ENCODE measurements around the gene ANO3. TPM values are rescaled to one million over a fixed set of nuclear protein-coding genes. Genes with fewer than 3 reads are reported as not detected.

The ANO3 gene
- total and polyA plus RNA-seq, 12 donors: 0.10 to 3.9 (median 0.65) TPM

- DNase-seq: no peak
- H3K4me3 ChIP-seq: no peak overlapping the region
- no peaks in the 10 kb centered on the region for H3K9me3 ChIP-seq (replicated peaks in 1 of 3)
- H3K36me3 ChIP-seq (replicated peaks in 1 of 2): no peaks in the 10 kb centered on the region
- H3K4me1 ChIP-seq (replicated peaks in 1 of 2): no peaks in the 10 kb centered on the region
- TF ChIP-seq CTCF (IDR thresholded peaks at IDR 0.05) (no peak), POLR2A (IDR thresholded peaks at IDR 0.05) (no peak)
- intact Hi-C loops (cut with DNase I): no loop called here
- H3K27ac ChIP-seq: no peak overlapping the region
- no peaks in the 10 kb centered on the region for H3K27me3 ChIP-seq
Observed at GRCh38 chr11:26677566-26677965, 345.6 kb downstream of the ANO3 start.

GRCh38 chr11:26687351-26687750 lies 355.4 kb downstream of the ANO3 start:
- DNase-seq: no peak
- Histone ChIP-seq H3K4me1 (replicated peaks in 1 of 2) (no peaks in the 10 kb centered on the region), H3K27me3 (no peaks in the 10 kb centered on the region), H3K27ac (no peak overlapping the region), H3K9me3 (replicated peaks in 1 of 3) (no peaks in the 10 kb centered on the region), H3K4me3 (no peak overlapping the region), H3K36me3 (replicated peaks in 1 of 2) (no peaks in the 10 kb centered on the region)
- TF ChIP-seq POLR2A (IDR thresholded peaks at IDR 0.05) (no peak), CTCF (IDR thresholded peaks at IDR 0.05) (no peak)
- WGBS, 4 donors: 63 to 83% (median 82%) methylated on average over 1 of the region's 1 CpG
- intact Hi-C loops (cut with DNase I): no loop called here

- no peak overlapping the region for H3K4me3 ChIP-seq
- WGBS, 4 donors: 67 to 84% (median 69%) methylated on average over 4 of the region's 4 CpGs
- H3K27me3 ChIP-seq: no peaks in the 10 kb centered on the region
- H3K36me3 ChIP-seq (replicated peaks in 1 of 2): no peaks in the 10 kb centered on the region
- H3K27ac ChIP-seq: no peak overlapping the region
- no peak for DNase-seq
- H3K4me1 ChIP-seq (replicated peaks in 1 of 2): no peaks in the 10 kb centered on the region
- TF ChIP-seq CTCF (IDR thresholded peaks at IDR 0.05): no peak
- TF ChIP-seq POLR2A (IDR thresholded peaks at IDR 0.05): no peak
- no peaks in the 10 kb centered on the region for H3K9me3 ChIP-seq (replicated peaks in 1 of 3)
- intact Hi-C loops (cut with DNase I): no loop called here
Observed at GRCh38 chr11:26688701-26689100, 356.8 kb downstream of the ANO3 start.

GRCh38 chr11:26696330-26696729 lies 364.4 kb downstream of the ANO3 start:
- Histone ChIP-seq H3K4me3 (no peak overlapping the region), H3K27ac (no peak overlapping the region), H3K4me1 (replicated peaks in 1 of 2) (no peaks in the 10 kb centered on the region), H3K27me3 (no peaks in the 10 kb centered on the region), H3K9me3 (replicated peaks in 1 of 3) (no peaks in the 10 kb centered on the region), H3K36me3 (replicated peaks in 1 of 2) (no peaks in the 10 kb centered on the region)
- 75 to 83% (median 76%) methylated on average over 3 of the region's 3 CpGs for WGBS, 4 donors
- intact Hi-C loops (cut with DNase I): no loop called here
- no peak for TF ChIP-seq POLR2A (IDR thresholded peaks at IDR 0.05)
- DNase-seq: no peak

GRCh38 chr11:26698224-26698623 lies 366.3 kb downstream of the ANO3 start:
- no peak for TF ChIP-seq POLR2A (IDR thresholded peaks at IDR 0.05)
- TF ChIP-seq CTCF (IDR thresholded peaks at IDR 0.05): no peak
- no peak for DNase-seq
- Histone ChIP-seq H3K4me1 (replicated peaks in 1 of 2) (no peaks in the 10 kb centered on the region), H3K36me3 (replicated peaks in 1 of 2) (no peaks in the 10 kb centered on the region), H3K27ac (no peak overlapping the region), H3K4me3 (no peak overlapping the region), H3K27me3 (no peaks in the 10 kb centered on the region), H3K9me3 (replicated peaks in 1 of 3) (no peaks in the 10 kb centered on the region)
- WGBS, 4 donors: 72 to 84% (median 76%) methylated on average over 2 of the region's 2 CpGs
- intact Hi-C loops (cut with DNase I): no loop called here
